ENCODE results near the gene TMEM184B. TPM values are rescaled to one million over a fixed set of nuclear protein-coding genes. Genes with fewer than 3 reads are reported as not detected.

Gene TMEM184B
- total and polyA plus RNA-seq, 2 of the 8 experiments (the other 6 are each of a cell fraction or from before 2014, with no cell fraction given): 41.6 to 81.0 TPM

- no peak for TF ChIP-seq CHD7 (IDR thresholded peaks at IDR 0.05; ENCODE audit: insufficient replicate concordance, low read length)
- no peak for TF ChIP-seq SAP30 (IDR thresholded peaks at IDR 0.05; ENCODE audit: insufficient read depth, insufficient replicate concordance, low read length)
- TF ChIP-seq ASH2L (IDR thresholded peaks at IDR 0.05; ENCODE audit: low read length): no peak
- TF ChIP-seq SIN3A (conservative IDR thresholded peaks at IDR 0.05 in 1 of 2, IDR thresholded peaks at IDR 0.05 in 1 of 2; ENCODE audit: low read depth in 1 of 2, low read length in 2 of 2): no peak
- no peak for TF ChIP-seq RXRA (IDR thresholded peaks at IDR 0.05; ENCODE audit: insufficient read depth, low read depth, low read length)
- TF ChIP-seq BCL11A (IDR thresholded peaks at IDR 0.05; ENCODE audit: low read depth in 2 of 2, low read length in 2 of 2): no peak
- TF ChIP-seq SP2 (IDR thresholded peaks at IDR 0.05; ENCODE audit: low read length): no peak
Observed at GRCh38 chr22:38190581-38190980, 82.2 kb downstream of the TMEM184B start (continued).
